Measurements from ENCODE around the gene ZBBX.

Gene ZBBX

GRCh38 chr3:167318306-167318705, 61.8 kb downstream of the ZBBX start:
- no peak for DNase-seq (ENCODE audit: low spot score)
- in situ Hi-C loops (cut with MboI; ENCODE audit: low pct_unique_long_range_greater_than_20kb, low sequenced_read_pairs, unreplicated experiment): no loop called here
- no peak for TF ChIP-seq CTCF (IDR thresholded peaks at IDR 0.05; ENCODE audit: extremely low read depth, insufficient read depth, missing control alignments)

GRCh38 chr3:167306319-167306718, 73.8 kb downstream of the ZBBX start:
- no peak for DNase-seq (ENCODE audit: low spot score)
- in situ Hi-C loops (cut with MboI; ENCODE audit: low pct_unique_long_range_greater_than_20kb, low sequenced_read_pairs, unreplicated experiment): no loop called here
- TF ChIP-seq CTCF (IDR thresholded peaks at IDR 0.05; ENCODE audit: extremely low read depth, insufficient read depth, missing control alignments): no peak

- TF ChIP-seq CTCF (IDR thresholded peaks at IDR 0.05; ENCODE audit: extremely low read depth, insufficient read depth, missing control alignments): no peak
- in situ Hi-C loops (cut with MboI; ENCODE audit: low pct_unique_long_range_greater_than_20kb, low sequenced_read_pairs, unreplicated experiment): no loop called here
- DNase-seq (ENCODE audit: low spot score): no peak
Observed at GRCh38 chr3:167305340-167305890, 74.7 kb downstream of the ZBBX start.

DNA sequence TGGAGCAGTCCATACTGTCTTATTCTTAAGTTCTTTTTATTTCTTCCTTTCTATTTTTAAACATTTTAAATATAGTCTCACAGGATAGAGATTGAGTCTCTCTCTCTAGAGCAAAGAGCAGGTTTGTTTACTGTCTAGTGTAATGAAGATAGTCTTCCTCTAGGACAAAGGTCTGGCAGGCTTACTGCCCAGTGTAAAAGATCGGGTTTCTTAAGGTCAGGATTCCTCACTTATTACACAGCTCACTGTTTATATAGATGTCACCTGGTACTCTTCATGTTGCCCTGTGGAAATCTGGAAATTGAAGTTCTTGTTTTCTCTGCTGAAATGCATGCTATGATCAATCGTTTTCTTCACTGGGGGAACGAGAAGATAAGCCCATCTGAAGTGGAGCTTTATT, 76.0 kb downstream of the ZBBX start:
- no peak for TF ChIP-seq CTCF (IDR thresholded peaks at IDR 0.05; ENCODE audit: extremely low read depth, insufficient read depth, missing control alignments)
- in situ Hi-C loops (cut with MboI; ENCODE audit: low pct_unique_long_range_greater_than_20kb, low sequenced_read_pairs, unreplicated experiment): no loop called here
- DNase-seq (ENCODE audit: low spot score): no peak

DNA sequence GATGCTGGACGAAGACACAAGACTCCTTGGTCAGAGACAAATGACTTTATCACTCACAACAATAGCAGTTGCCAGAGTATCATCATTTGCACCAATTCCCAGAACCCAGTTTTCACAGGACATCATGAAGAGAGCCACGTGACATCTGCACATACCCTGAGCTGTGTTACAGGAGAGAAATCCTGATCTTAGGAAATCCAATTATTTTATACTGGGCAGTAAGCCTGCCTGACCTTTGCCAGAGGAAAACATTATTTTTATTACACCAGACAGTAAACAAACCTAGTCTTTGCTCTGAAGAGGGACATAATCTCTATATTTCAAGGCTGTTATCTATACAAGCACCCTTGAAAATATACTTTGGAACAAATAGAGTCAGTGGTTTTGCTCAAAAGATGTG, 77.4 kb downstream of the ZBBX start:
- in situ Hi-C loops (cut with MboI; ENCODE audit: low pct_unique_long_range_greater_than_20kb, low sequenced_read_pairs, unreplicated experiment): no loop called here
- TF ChIP-seq CTCF (IDR thresholded peaks at IDR 0.05; ENCODE audit: extremely low read depth, insufficient read depth, missing control alignments): no peak
- no peak for DNase-seq (ENCODE audit: low spot score)

DNA sequence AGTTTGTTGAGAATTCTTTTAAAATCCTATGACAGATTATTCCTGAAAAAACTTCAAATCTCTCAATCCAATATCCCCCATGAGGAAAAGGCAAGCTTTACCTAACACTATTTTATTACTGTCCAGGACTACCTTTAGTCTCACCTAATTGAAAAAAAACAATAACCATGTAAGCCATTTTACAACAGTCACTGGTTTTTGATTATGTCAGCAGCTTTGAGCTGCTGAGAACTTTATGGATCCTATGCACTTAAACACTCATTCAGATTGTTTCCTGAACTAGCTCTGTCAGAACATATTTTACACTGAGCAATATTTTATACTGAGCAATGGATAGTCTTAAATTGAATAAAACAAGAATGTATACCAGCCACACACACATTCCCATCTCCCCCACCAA, 79.9 kb downstream of the ZBBX start:
- in situ Hi-C loops (cut with MboI; ENCODE audit: low pct_unique_long_range_greater_than_20kb, low sequenced_read_pairs, unreplicated experiment): no loop called here
- no peak for DNase-seq (ENCODE audit: low spot score)
- no peak for TF ChIP-seq CTCF (IDR thresholded peaks at IDR 0.05; ENCODE audit: extremely low read depth, insufficient read depth, missing control alignments)

DNA sequence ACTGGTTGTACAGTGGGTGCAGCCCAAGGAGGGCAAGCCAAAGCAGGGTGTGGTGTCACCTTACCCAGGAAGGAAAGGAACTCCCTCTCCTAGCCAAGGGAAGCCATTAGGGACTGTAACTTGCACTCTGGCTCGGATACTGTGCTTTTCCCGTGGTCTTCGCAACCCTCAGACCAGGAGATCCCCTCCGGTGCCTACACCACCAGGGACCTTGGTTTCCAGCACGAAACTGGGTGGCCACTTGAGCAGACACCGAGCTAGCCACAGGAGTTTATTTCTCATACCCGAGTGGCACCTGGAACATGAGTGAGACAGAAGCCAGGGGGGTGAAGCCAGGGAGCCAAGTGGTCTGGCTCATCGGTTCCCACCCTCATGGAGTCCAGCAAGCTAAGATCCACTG, 90.7 kb downstream of the ZBBX start:
- in situ Hi-C loops (cut with MboI; ENCODE audit: low pct_unique_long_range_greater_than_20kb, low sequenced_read_pairs, unreplicated experiment): no loop called here
- TF ChIP-seq CTCF (IDR thresholded peaks at IDR 0.05; ENCODE audit: extremely low read depth, insufficient read depth, missing control alignments): no peak
- DNase-seq (ENCODE audit: low spot score): no peak

Measured in GM13977 (cell line).